ENCODE results near the gene TSC22D1. TPM values are rescaled to one million over a fixed set of nuclear protein-coding genes. Genes with fewer than 3 reads are reported as not detected.

Gene TSC22D1
- total RNA-seq, 1 donor = 173 TPM

DNA sequence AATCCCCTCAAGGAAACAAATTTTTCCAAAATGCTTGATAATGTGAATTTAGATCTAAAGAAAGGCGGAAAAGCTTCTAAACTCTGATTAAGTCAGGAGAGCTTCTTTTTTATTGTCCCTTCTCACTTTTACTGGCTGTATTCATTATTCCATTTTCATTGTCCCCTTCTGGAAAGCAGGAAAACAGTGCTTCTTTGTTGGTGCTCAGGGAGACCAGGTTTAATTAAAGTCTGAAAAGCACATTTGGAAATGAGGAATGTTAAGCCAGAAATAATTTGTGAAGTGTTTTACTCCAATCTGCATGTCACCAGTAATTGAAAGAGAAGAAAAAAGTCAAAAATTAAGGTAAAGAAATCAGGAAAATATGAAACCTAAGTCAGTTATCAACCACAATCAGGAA, 43.5 kb upstream of the TSC22D1 start:
- Histone ChIP-seq H4K20me1 (ENCODE audit: insufficient read depth, low read length) (no peaks in the 10 kb centered on the region), H3K9me3 (ENCODE audit: low read depth, low read length) (no peaks in the 10 kb centered on the region), H2AFZ (ENCODE audit: low read length) (no peak overlapping the region), H3K4me1 (ENCODE audit: insufficient read depth, low read length) (peaks cover 25% of the 10 kb centered on the region), H3K27me3 (ENCODE audit: insufficient read depth, low read length) (no peaks in the 10 kb centered on the region), H3K36me3 (ENCODE audit: insufficient read depth, low read length) (no peaks in the 10 kb centered on the region), H3K27ac (ENCODE audit: low read depth, low read length) (peak overlapping the region; percentile 8), H3K79me2 (ENCODE audit: insufficient read depth, low read length) (no peaks in the 10 kb centered on the region), H3K4me2 (ENCODE audit: insufficient read depth, low read length) (no peak overlapping the region), H3K4me3 (ENCODE audit: insufficient read depth, low read length) (no peak overlapping the region)
- TF ChIP-seq, protein P1, sequence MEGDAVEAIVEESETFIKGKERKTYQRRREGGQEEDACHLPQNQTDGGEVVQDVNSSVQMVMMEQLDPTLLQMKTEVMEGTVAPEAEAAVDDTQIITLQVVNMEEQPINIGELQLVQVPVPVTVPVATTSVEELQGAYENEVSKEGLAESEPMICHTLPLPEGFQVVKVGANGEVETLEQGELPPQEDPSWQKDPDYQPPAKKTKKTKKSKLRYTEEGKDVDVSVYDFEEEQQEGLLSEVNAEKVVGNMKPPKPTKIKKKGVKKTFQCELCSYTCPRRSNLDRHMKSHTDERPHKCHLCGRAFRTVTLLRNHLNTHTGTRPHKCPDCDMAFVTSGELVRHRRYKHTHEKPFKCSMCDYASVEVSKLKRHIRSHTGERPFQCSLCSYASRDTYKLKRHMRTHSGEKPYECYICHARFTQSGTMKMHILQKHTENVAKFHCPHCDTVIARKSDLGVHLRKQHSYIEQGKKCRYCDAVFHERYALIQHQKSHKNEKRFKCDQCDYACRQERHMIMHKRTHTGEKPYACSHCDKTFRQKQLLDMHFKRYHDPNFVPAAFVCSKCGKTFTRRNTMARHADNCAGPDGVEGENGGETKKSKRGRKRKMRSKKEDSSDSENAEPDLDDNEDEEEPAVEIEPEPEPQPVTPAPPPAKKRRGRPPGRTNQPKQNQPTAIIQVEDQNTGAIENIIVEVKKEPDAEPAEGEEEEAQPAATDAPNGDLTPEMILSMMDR (IDR thresholded peaks at IDR 0.05; ENCODE audit: extremely low read depth, low read depth, low read length) = no peak
- DNase-seq (ENCODE audit: insufficient read length, low spot score, missing footprints) = no peak

- Histone ChIP-seq H3K36me3 (ENCODE audit: insufficient read depth, low read length) (no peaks in the 10 kb centered on the region), H3K9me3 (ENCODE audit: low read depth, low read length) (no peaks in the 10 kb centered on the region), H3K27me3 (ENCODE audit: insufficient read depth, low read length) (no peaks in the 10 kb centered on the region), H2AFZ (ENCODE audit: low read length) (no peak overlapping the region), H3K4me2 (ENCODE audit: insufficient read depth, low read length) (no peak overlapping the region), H3K79me2 (ENCODE audit: insufficient read depth, low read length) (no peaks in the 10 kb centered on the region), H3K27ac (ENCODE audit: low read depth, low read length) (no peak overlapping the region), H3K4me1 (ENCODE audit: insufficient read depth, low read length) (peaks cover 25% of the 10 kb centered on the region), H3K4me3 (ENCODE audit: insufficient read depth, low read length) (no peak overlapping the region), H4K20me1 (ENCODE audit: insufficient read depth, low read length) (no peaks in the 10 kb centered on the region)
- TF ChIP-seq, protein P1 (IDR thresholded peaks at IDR 0.05; ENCODE audit: extremely low read depth, low read depth, low read length) = no peak
- peak; percentile 35 for DNase-seq (ENCODE audit: insufficient read length, low spot score, missing footprints)
Measured at GRCh38 chr13:44618326-44618725, 42.2 kb upstream of the TSC22D1 start.

GRCh38 chr13:44617648-44618047, 41.5 kb upstream of the TSC22D1 start:
- TF ChIP-seq, protein P1 (IDR thresholded peaks at IDR 0.05; ENCODE audit: extremely low read depth, low read depth, low read length) = no peak
- Histone ChIP-seq H3K27ac (ENCODE audit: low read depth, low read length) (no peak overlapping the region), H3K27me3 (ENCODE audit: insufficient read depth, low read length) (no peaks in the 10 kb centered on the region), H3K4me2 (ENCODE audit: insufficient read depth, low read length) (no peak overlapping the region), H3K9me3 (ENCODE audit: low read depth, low read length) (no peaks in the 10 kb centered on the region), H2AFZ (ENCODE audit: low read length) (no peak overlapping the region), H4K20me1 (ENCODE audit: insufficient read depth, low read length) (no peaks in the 10 kb centered on the region), H3K79me2 (ENCODE audit: insufficient read depth, low read length) (no peaks in the 10 kb centered on the region), H3K36me3 (ENCODE audit: insufficient read depth, low read length) (no peaks in the 10 kb centered on the region), H3K4me3 (ENCODE audit: insufficient read depth, low read length) (no peak overlapping the region), H3K4me1 (ENCODE audit: insufficient read depth, low read length) (peaks cover 25% of the 10 kb centered on the region)
- no peak for DNase-seq (ENCODE audit: insufficient read length, low spot score, missing footprints)

GRCh38 chr13:44609137-44609536, 33.0 kb upstream of the TSC22D1 start:
- Histone ChIP-seq H3K4me3 (ENCODE audit: insufficient read depth, low read length) (no peak overlapping the region), H3K27me3 (ENCODE audit: insufficient read depth, low read length) (no peaks in the 10 kb centered on the region), H2AFZ (ENCODE audit: low read length) (no peak overlapping the region), H3K4me1 (ENCODE audit: insufficient read depth, low read length) (no peaks in the 10 kb centered on the region), H3K9me3 (ENCODE audit: low read depth, low read length) (peaks cover 2% of the 10 kb centered on the region), H4K20me1 (ENCODE audit: insufficient read depth, low read length) (no peaks in the 10 kb centered on the region), H3K36me3 (ENCODE audit: insufficient read depth, low read length) (no peaks in the 10 kb centered on the region), H3K4me2 (ENCODE audit: insufficient read depth, low read length) (no peak overlapping the region), H3K27ac (ENCODE audit: low read depth, low read length) (no peak overlapping the region), H3K79me2 (ENCODE audit: insufficient read depth, low read length) (no peaks in the 10 kb centered on the region)
- TF ChIP-seq, protein P1 (IDR thresholded peaks at IDR 0.05; ENCODE audit: extremely low read depth, low read depth, low read length) = no peak
- DNase-seq (ENCODE audit: insufficient read length, low spot score, missing footprints) = no peak
